ENCODE results near the gene COPS3.
"Not testable (repeated sequence)": the region's sequence is repeated elsewhere in the genome, so short reads cannot be mapped to it uniquely, and the experiment has no call there.

COPS3 gene

GRCh38 chr17:17289086-17289485, 8.0 kb upstream of the COPS3 start:
- no peak overlapping the region for H3K27ac ChIP-seq
- TF ChIP-seq CTCF (IDR thresholded peaks at IDR 0.05) = no peak
- DNase-seq (ENCODE audit: low spot score) = no peak
- no peak overlapping the region for H3K4me3 ChIP-seq

- no peak for DNase-seq (ENCODE audit: low spot score)
- H3K27ac ChIP-seq = no peak overlapping the region
- no peak overlapping the region for H3K4me3 ChIP-seq
- TF ChIP-seq CTCF (IDR thresholded peaks at IDR 0.05) = no peak
Observed at GRCh38 chr17:17285951-17286350, 4.9 kb upstream of the COPS3 start.

- Histone ChIP-seq H3K27ac (no peak overlapping the region), H3K4me3 (peak overlapping the region; percentile 81)
- no peak for TF ChIP-seq CTCF (IDR thresholded peaks at IDR 0.05)
- DNase-seq (ENCODE audit: low spot score) = no peak
Observed at GRCh38 chr17:17279316-17279715, 1.7 kb downstream of the COPS3 start.

- not testable (repeated sequence) for H3K27ac ChIP-seq; DNase-seq (ENCODE audit: low spot score)
Observed at GRCh38 chr17:17277431-17277830, 3.6 kb downstream of the COPS3 start.

GRCh38 chr17:17275971-17276370, 5.1 kb downstream of the COPS3 start:
- no peak for DNase-seq (ENCODE audit: low spot score)
- TF ChIP-seq CTCF (IDR thresholded peaks at IDR 0.05) = no peak
- H3K4me3 ChIP-seq = no peak overlapping the region
- H3K27ac ChIP-seq = no peak overlapping the region

More at GRCh38 chr17:17277431-17277830, 3.6 kb downstream of the COPS3 start:
- H3K4me3 ChIP-seq = not testable (repeated sequence)

GRCh38 chr17:17269926-17270773, 10.9 kb downstream of the COPS3 start:
- no peak overlapping the region for H3K27ac ChIP-seq
- no peak for TF ChIP-seq CTCF (IDR thresholded peaks at IDR 0.05)
- no peak overlapping the region for H3K4me3 ChIP-seq
- DNase-seq (ENCODE audit: low spot score) = no peak

- DNase-seq (ENCODE audit: low spot score) = no peak
- no peak overlapping the region for H3K27ac ChIP-seq
- TF ChIP-seq CTCF (IDR thresholded peaks at IDR 0.05) = no peak
- H3K4me3 ChIP-seq = no peak overlapping the region
Observed at GRCh38 chr17:17264430-17264829, 16.6 kb downstream of the COPS3 start.

Measured in coronary artery (tissue), 2 donors.